Spleen (tissue), 11 donors: ENCODE measurements around the gene MYO5B. TPM values are rescaled to one million over a fixed set of nuclear protein-coding genes. Genes with fewer than 3 reads are reported as not detected.

Experiments used
- DNase-seq: peaks from one replicate; pipeline ENCODE4 v3.0.0-alpha.2; 2020
- H3K27ac ChIP-seq, 8 donors: fragments of 200-600 bp; sonication (generic) in 7 of 8; 1 replicate in 4 of 8; 2 replicates in 4 of 8; pipeline versions ENCODE4 v1.5.0 to v1.8.0; 2016 to 2021; ENCODE audit warnings: inconsistent platforms in 4 of 8, mild to moderate bottlenecking in 4 of 8, moderate library complexity in 1 of 8
- H3K27me3 ChIP-seq, 7 donors: fragments of 200-600 bp; sonication (generic) in 6 of 7; replicated peaks in 1 of 7; 1 replicate in 4 of 7; 2 replicates in 3 of 7; pipeline versions ENCODE4 v1.5.0 to v1.8.0; 2016 to 2021; ENCODE audit warnings: inconsistent platforms in 3 of 7, mild to moderate bottlenecking in 1 of 7
- H3K36me3 ChIP-seq, 6 donors: fragments of 200-600 bp; sonication (generic) in 5 of 6; 1 replicate in 4 of 6; 2 replicates in 2 of 6; pipeline versions ENCODE4 v1.5.0 to v1.8.0; 2016 to 2021; ENCODE audit warnings: inconsistent platforms in 2 of 6
- H3K4me1 ChIP-seq, 6 donors: fragments of 200-600 bp; sonication (generic) in 5 of 6; 1 replicate in 3 of 6; 2 replicates in 3 of 6; pipeline versions ENCODE4 v1.5.0 to v1.8.0; 2016 to 2021; ENCODE audit warnings: inconsistent platforms in 3 of 6
- H3K4me3 ChIP-seq, 8 donors: fragments of 200-600 bp; sonication (generic) in 7 of 8; 1 replicate in 4 of 8; 2 replicates in 4 of 8; pipeline versions ENCODE4 v1.5.0 to v1.8.0; 2016 to 2021; ENCODE audit warnings: inconsistent platforms in 4 of 8, mild to moderate bottlenecking in 4 of 8, moderate library complexity in 2 of 8
- H3K9me3 ChIP-seq, 8 donors: fragments of 200-600 bp; sonication (generic) in 7 of 8; 1 replicate in 4 of 8; 2 replicates in 4 of 8; pipeline versions ENCODE4 v1.5.0 to v1.8.0; 2016 to 2021; ENCODE audit warnings: inconsistent platforms in 4 of 8
- CTCF ChIP-seq, 11 experiments: fragments of 200-600 bp in 7 of 11; fragments of 450-650 bp in 4 of 11; sonication (generic) in 4 of 11; IDR thresholded peaks in 8 of 11; conservative IDR thresholded peaks in 3 of 11; 1 replicate in 7 of 11; 2 replicates in 4 of 11; pipeline versions ENCODE4 v1.4.0 to v1.8.0; 2016 to 2021; ENCODE audit warnings: antibody characterized with exemption in 11 of 11, inconsistent platforms in 4 of 11, mild to moderate bottlenecking in 1 of 11
- POLR2A ChIP-seq, 3 donors: fragments of 450-650 bp; IDR thresholded peaks; one replicate each; pipeline ENCODE4 v1.5.1; 2017; ENCODE audit warnings: antibody characterized with exemption in 3 of 3, mild to moderate bottlenecking in 1 of 3
- POLR2AphosphoS5 ChIP-seq, 3 donors: sonication (generic); formaldehyde crosslinking; IDR thresholded peaks; one replicate each; pipeline ENCODE4 v1.5.1; 2017; ENCODE audit warnings: antibody characterized with exemption in 3 of 3
- WGBS, 5 donors: extraction: QIAGEN DNeasy Blood & Tissue Kit in 3 of 5; methylation state at CpG; one replicate each; pipeline versions ENCODE4 v1.1.5 to v1.1.7; 2013 to 2018; 5-methylcytosine and 5-hydroxymethylcytosine counted together
- intact Hi-C: fragments of 100-400 bp; cut with DNase I; formaldehyde crosslinking; loops from one replicate; pipeline ENCODE4 v1.15.0; 2023; ENCODE audit warnings: low total_unique reads
- polyA plus RNA-seq, 3 donors: library from polyadenylated mRNA; stranded (reverse); fragments of 200-250 nt; gene quantifications; one replicate each; pipeline ENCODE4 v1.2.1, GENCODE V29; 2013
- total RNA-seq, 7 donors: library from RNA; depleted of rRNA in 3 of 7; stranded (reverse); fragments of >200 nt in 3 of 7; fragmentation: NEBNext Ultra II Directional in 4 of 7; extraction: Animal tissue kit (Norgen Biotek cat#: 25700) in 4 of 7; gene quantifications; one replicate each; pipeline versions ENCODE4 v1.1.0 to v1.2.1, GENCODE V29; 2016 to 2021
- donor health status: healthy with polysubstance abuse.
- donor health status: DM: no; HTN: no; CAD: no; lungs with moderate emphysema.
- donor health status: DM: no; HTN: no; CAD: no.
- donor health status: Bipolar disorder and iron deficiency.
- donor health status: healthy.
- donor health status: DM: no; HTN: no; CAD: no.
- donor health status: DM: yes; HTN: yes; CAD: no.

Gene MYO5B
- total and polyA plus RNA-seq, 10 donors, result 0.74 to 6.0 (median 2.4) TPM

DNA sequence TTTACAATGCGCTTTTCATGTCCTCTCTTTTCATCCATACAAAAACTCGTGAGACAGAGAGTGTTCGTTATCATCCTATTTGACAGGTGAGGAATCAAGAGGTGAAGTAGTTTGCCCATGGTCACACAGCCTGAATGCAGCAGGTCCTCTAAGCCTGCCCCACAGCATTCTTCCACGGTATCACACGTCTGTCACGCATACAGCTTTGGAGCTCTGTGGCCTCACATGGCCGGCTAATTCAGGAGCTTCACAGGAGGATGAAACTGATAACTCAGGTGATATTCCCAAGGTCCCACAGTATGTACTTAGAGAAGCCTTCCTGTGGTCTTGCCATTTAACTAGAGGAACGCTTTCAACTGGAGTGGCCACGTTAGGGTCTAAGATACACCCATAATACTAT is 59.0 kb downstream of the MYO5B start:
- TF ChIP-seq POLR2A (IDR thresholded peaks at IDR 0.05), result no peak
- no peak for TF ChIP-seq CTCF (IDR thresholded peaks at IDR 0.05 in 8 of 11, conservative IDR thresholded peaks at IDR 0.05 in 3 of 11)
- no peak for TF ChIP-seq POLR2AphosphoS5 (IDR thresholded peaks at IDR 0.05)
- DNase-seq, result no peak
- Histone ChIP-seq H3K27me3 (peaks cover 0 to 27% (median 0%) of the 10 kb centered on the region in 7 donors), H3K27ac (no peak overlapping the region), H3K9me3 (no peaks in the 10 kb centered on the region), H3K4me1 (no peaks in the 10 kb centered on the region), H3K4me3 (no peak overlapping the region), H3K36me3 (no peaks in the 10 kb centered on the region)
- 75 to 86% (median 82%) methylated on average over 9 of the region's 9 CpGs for WGBS, 5 donors
- intact Hi-C loops, result no loop called here

DNA sequence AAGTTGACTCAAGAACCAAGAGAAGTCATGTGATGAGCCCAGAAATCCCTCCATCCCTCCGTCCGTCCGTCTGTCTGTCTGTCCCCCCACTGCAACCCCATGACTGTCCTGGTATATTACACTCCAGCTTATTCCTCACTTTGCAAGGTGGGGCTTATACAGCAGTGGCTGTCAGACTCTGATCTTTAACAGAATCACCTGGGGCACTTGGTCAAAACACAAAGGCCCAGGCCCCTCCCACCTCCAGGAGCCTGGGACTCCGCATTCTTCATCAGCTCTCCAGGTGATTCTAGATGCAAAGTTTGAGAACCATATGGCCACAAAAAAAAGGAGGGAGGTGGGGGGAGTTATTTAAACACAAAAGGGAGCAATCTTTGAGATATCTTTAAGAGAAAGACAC is 61.4 kb downstream of the MYO5B start:
- Histone ChIP-seq H3K4me3 (no peak overlapping the region), H3K9me3 (no peaks in the 10 kb centered on the region), H3K27ac (no peak overlapping the region), H3K36me3 (no peaks in the 10 kb centered on the region), H3K4me1 (no peaks in the 10 kb centered on the region), H3K27me3 (peaks cover 0 to 29% (median 0%) of the 10 kb centered on the region in 7 donors)
- no peak for DNase-seq
- 72 to 91% (median 88%) methylated on average over 4 of the region's 4 CpGs for WGBS, 5 donors
- no peak for TF ChIP-seq CTCF (IDR thresholded peaks at IDR 0.05 in 8 of 11, conservative IDR thresholded peaks at IDR 0.05 in 3 of 11)
- no peak for TF ChIP-seq POLR2A (IDR thresholded peaks at IDR 0.05)
- intact Hi-C loops, result no loop called here

DNA sequence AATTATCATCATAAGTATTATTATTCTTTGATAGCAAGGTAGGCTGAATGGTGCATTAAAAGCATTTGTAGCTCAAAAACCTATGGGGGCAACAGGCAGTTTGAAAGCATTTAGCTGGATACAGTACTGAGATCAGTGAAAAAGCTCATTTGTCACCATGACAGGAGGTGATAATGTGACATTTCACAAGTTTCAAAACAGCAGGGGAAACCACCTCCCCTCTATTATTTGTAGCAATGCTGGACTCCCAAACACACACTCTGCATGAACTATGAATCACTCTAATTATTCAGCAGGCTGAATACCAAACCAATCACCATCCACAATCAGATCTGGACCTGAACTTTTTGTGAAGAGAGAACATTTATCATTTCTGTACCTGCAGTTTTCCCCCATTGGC is 63.4 kb downstream of the MYO5B start:
- Histone ChIP-seq H3K27ac (no peak overlapping the region), H3K9me3 (no peaks in the 10 kb centered on the region), H3K4me1 (no peaks in the 10 kb centered on the region), H3K27me3 (peaks cover 0 to 32% (median 0%) of the 10 kb centered on the region in 7 donors), H3K4me3 (no peak overlapping the region), H3K36me3 (no peaks in the 10 kb centered on the region)
- intact Hi-C loops, result no loop called here
- TF ChIP-seq POLR2AphosphoS5 (IDR thresholded peaks at IDR 0.05) (no peak), CTCF (IDR thresholded peaks at IDR 0.05 in 8 of 11, conservative IDR thresholded peaks at IDR 0.05 in 3 of 11) (no peak), POLR2A (IDR thresholded peaks at IDR 0.05) (no peak)
- no peak for DNase-seq

GRCh38 chr18:50128506-50129271 is 66.3 kb downstream of the MYO5B start:
- Histone ChIP-seq H3K36me3 (no peaks in the 10 kb centered on the region), H3K9me3 (no peaks in the 10 kb centered on the region), H3K4me1 (no peaks in the 10 kb centered on the region), H3K27me3 (peaks cover 0 to 27% (median 0%) of the 10 kb centered on the region in 7 donors), H3K27ac (no peak overlapping the region), H3K4me3 (no peak overlapping the region)
- DNase-seq, result no peak
- 63 to 73% (median 64%) methylated on average over 15 of the region's 15 CpGs for WGBS, 5 donors
- intact Hi-C loops, result no loop called here
- no peak for TF ChIP-seq CTCF (IDR thresholded peaks at IDR 0.05 in 8 of 11, conservative IDR thresholded peaks at IDR 0.05 in 3 of 11)
- TF ChIP-seq POLR2AphosphoS5 (IDR thresholded peaks at IDR 0.05), result no peak
- no peak for TF ChIP-seq POLR2A (IDR thresholded peaks at IDR 0.05)
